ENCODE results near the gene PCDHGA9.

GRCh38 chr5:141431286-141431685 lies 28.7 kb downstream of the PCDHGA9 start:
- no peak for TF ChIP-seq CTCF (conservative IDR thresholded peaks at IDR 0.05)
- TF ChIP-seq ZFX (IDR thresholded peaks at IDR 0.05), result no peak

All from C4-2B (cell line).